Skeletal muscle satellite cell (primary cell): ENCODE measurements around the gene MAPK7.
"Not testable (repeated sequence)": the region's sequence is repeated elsewhere in the genome, so short reads cannot be mapped to it uniquely, and the experiment has no call there.

Experiments used
- H3K27me3 ChIP-seq: 2 replicates; pipeline ENCODE4 v1.7.0; 2013; ENCODE audit warnings: low read length; ENCODE audit not compliant: control insufficient read depth, insufficient read depth
- H3K36me3 ChIP-seq: 2 replicates; pipeline ENCODE4 v1.7.0; 2013; ENCODE audit warnings: mild to moderate bottlenecking, control low read depth, low read length; ENCODE audit not compliant: insufficient read depth
- H3K4me1 ChIP-seq: 2 replicates; pipeline ENCODE4 v1.7.0; 2013; ENCODE audit warnings: low read length; ENCODE audit not compliant: control insufficient read depth, insufficient read depth
- H3K4me2 ChIP-seq: 2 replicates; pipeline ENCODE4 v1.7.0; 2013; ENCODE audit warnings: mild to moderate bottlenecking, low read length
- H3K4me3 ChIP-seq: 2 replicates; pipeline ENCODE4 v1.7.0; 2013; ENCODE audit warnings: low read length
- H3K9ac ChIP-seq: 2 replicates; pipeline ENCODE4 v1.7.0; 2013; ENCODE audit warnings: mild to moderate bottlenecking, low read depth, low read length, moderate library complexity
- H3K9me3 ChIP-seq: replicated peaks from 2 replicates; pipeline ENCODE4 v1.7.0; 2013; ENCODE audit warnings: mild to moderate bottlenecking, control low read depth, low read length

Gene MAPK7

DNA sequence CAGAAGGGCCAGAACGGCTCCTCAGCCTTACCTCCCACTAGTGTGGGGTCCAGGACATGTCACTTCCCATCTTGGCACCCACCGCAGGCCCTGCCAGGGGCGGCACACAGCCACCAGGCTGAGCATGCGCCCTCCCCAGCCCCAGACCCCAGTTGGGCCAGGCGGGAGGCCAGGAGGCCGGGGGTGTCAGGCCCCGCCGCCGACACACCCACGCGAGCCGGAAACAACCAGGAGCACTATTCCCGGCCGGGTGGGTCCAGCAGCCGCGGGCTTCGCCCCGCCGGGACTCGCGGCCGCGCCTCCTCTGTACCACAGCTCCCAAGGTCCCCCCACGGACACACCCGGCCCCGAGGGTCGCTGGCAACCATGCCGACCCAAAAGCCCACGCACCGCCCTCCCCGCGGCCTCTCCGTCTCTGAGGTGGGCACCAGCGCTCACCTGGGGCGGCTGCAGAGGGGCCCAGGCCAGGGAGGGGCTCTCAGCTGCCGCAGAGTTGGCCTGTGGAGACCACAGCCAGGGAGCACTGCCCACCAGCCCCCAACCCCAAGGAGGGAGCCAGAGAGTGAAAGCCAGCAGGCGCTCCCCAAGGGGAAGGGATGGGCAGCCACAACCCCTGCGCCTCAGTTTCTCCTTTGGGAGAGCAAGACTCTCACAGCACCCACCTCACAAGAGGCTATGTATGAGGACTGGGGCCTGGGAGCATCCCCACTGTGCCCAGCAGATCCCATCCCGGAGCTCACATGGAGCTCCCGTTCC lies 33.8 kb upstream of the MAPK7 start:
- Histone ChIP-seq H3K4me2 (no peak overlapping the region), H3K9ac (no peak overlapping the region), H3K4me3 (no peak overlapping the region), H3K36me3 (no peaks in the 10 kb centered on the region), H3K9me3 (no peaks in the 10 kb centered on the region), H3K4me1 (peaks cover 37% of the 10 kb centered on the region), H3K27me3 (no peaks in the 10 kb centered on the region)

DNA sequence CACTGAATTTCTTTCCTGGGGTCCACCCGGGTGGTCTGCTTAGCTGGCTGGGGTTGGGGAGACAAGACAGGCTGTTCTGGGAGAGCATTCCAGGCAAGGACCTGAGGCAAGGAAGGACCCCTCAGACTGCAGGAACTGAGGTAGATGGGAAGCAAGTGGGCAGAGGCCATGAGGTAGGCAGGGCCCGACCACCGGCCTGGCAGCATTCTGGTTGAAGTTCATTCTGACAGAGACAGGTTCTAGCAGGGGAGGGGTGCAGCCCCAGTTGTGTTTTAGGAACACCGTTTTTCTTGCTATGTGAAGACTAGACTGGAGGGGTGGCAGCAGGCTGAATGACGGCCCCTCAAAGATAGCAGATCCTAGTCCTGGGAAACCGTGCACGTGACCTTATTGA lies 33.2 kb upstream of the MAPK7 start:
- H3K4me2 ChIP-seq = no peak overlapping the region

DNA sequence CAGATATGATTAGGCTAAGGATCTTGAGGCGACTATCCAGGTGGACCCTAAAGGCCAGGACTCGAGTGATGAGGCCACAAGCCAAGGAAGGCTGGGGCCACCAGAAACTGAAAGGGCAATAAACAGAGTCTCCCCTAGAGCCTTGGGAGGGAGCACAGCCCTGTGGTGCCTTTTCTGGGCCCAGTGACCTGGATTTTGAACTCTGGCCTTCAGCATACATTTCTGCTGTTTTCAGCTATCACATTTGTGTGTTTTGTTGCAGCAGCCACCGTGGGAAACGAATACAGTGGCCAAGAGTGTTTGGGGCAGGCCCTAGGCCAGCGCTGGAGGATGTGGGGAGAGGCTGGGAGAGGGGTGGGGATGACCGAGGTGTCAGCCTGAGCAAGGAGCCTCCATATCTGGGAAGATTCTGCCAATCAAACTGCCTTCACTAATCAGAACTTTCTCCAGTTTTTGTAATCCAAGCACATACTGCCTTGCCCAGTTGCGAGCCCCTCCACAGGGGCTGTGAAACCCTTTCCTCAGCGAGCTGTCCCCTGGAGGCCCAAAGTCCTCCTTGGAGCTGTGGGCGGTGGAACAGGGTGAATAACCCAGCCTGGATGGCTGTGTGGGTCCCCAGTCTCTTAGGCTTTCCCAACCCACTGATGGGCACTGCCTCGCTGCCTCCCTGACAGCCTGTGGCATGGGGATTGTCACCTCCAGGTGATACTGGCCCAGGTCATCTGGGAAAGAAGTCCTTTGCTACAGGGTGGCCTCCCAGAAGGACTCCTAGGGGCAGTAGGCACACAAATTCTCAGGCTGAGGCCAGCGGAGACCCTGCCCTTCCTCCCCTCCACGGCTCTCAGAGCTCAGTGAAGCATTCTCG lies 32.6 kb upstream of the MAPK7 start:
- Histone ChIP-seq H3K27me3 (no peaks in the 10 kb centered on the region), H3K4me2 (peak overlapping the region; percentile 55), H3K9me3 (no peaks in the 10 kb centered on the region), H3K4me3 (no peak overlapping the region), H3K4me1 (peaks cover 37% of the 10 kb centered on the region), H3K36me3 (no peaks in the 10 kb centered on the region), H3K9ac (peak overlapping the region; percentile 60)

More for the DNA sequence above, 33.2 kb upstream of the MAPK7 start:
- no peaks in the 10 kb centered on the region for H3K27me3 ChIP-seq
- no peaks in the 10 kb centered on the region for H3K9me3 ChIP-seq
- H3K4me1 ChIP-seq = peaks cover 37% of the 10 kb centered on the region
- no peaks in the 10 kb centered on the region for H3K36me3 ChIP-seq
- H3K4me3 ChIP-seq = no peak overlapping the region
- H3K9ac ChIP-seq = no peak overlapping the region

DNA sequence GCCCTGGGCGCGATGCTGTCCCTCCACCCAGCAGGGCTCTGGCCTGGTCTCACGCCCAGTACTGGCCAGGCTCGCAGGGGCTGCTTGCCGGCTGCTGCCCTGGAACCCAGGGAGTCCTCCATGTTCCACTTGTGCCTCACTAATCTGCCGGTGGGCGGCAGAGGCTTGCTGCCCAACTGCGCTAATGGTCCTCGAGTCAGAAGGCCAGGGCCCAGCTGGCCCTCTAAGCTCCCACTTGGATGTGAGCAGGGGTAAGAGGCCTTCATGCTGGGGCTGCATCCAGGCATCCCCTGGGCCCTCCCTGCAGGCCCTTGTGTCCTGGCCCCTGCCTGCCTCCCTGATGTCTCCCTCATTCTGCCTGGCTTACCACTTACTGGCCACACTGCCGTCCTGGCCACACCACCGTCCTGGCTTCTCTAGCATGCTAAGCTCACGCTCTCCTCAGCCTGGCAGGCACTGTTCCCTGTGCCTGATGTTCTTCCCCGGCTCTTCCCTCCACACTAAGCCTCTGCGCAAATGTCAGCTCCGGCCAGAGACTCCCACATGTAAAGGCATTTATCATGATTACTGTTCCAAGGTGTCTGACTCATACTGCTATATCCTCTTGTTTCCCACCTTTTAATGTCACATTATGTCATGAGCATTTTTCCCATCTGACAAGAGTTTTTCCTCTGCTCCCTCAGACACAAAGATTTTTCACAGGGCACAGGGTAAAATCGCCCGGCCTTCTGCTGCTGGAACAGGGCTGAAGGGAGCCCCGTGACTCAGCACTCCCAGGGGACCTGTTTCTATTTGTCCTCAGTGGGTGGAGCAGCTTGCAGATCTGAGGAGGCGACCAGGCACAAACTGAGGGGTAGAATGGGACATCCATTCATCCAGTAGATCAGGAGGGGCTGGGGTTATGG lies 31.7 kb upstream of the MAPK7 start:
- no peaks in the 10 kb centered on the region for H3K27me3 ChIP-seq
- H3K9me3 ChIP-seq = no peaks in the 10 kb centered on the region
- peaks cover 37% of the 10 kb centered on the region for H3K4me1 ChIP-seq
- H3K4me2 ChIP-seq = peak overlapping the region; percentile 55
- peak overlapping the region; percentile 3 for H3K4me3 ChIP-seq
- no peaks in the 10 kb centered on the region for H3K36me3 ChIP-seq
- H3K9ac ChIP-seq = peak overlapping the region; percentile 60

DNA sequence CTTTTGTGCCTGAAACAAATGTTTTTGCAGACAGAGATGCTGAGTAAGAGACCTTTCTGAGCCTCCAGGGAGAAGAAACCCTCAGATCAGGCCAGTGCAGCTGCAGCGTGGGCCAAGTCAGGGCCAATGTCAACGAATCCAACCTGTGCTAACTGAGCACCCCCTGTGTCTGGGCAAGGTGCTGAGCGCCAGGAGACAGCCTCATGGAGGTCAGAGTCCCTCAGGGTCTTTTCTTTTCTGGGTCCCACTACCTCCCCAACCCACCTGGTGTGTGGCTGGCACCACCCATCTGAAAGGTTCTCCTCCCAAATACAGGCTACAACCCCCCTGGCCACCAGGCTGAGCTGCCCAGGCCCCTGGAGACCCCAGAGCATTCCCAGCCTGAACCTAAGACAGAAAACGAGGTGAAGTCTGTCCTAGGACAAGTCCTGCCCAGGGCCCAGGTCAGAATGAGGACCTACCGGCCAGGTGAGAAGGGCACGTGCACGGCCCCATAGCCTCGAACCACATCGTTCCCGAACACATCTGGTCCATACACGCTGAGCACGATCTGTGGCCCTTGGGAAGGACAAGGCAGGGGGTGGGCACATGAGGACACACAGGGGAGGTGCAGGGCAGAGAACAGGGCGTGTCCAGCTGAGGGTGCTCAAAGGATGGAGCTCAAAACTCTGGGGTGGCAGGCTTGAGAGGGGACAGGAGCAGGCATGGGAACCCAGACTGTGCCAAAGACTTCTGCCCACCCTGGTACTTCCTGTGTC lies 30.8 kb upstream of the MAPK7 start:
- no peaks in the 10 kb centered on the region for H3K9me3 ChIP-seq
- H3K9ac ChIP-seq = peak overlapping the region; percentile 35
- H3K4me3 ChIP-seq = no peak overlapping the region
- no peaks in the 10 kb centered on the region for H3K36me3 ChIP-seq
- H3K27me3 ChIP-seq = no peaks in the 10 kb centered on the region
- peaks cover 30% of the 10 kb centered on the region for H3K4me1 ChIP-seq
- H3K4me2 ChIP-seq = peak overlapping the region; percentile 55

DNA sequence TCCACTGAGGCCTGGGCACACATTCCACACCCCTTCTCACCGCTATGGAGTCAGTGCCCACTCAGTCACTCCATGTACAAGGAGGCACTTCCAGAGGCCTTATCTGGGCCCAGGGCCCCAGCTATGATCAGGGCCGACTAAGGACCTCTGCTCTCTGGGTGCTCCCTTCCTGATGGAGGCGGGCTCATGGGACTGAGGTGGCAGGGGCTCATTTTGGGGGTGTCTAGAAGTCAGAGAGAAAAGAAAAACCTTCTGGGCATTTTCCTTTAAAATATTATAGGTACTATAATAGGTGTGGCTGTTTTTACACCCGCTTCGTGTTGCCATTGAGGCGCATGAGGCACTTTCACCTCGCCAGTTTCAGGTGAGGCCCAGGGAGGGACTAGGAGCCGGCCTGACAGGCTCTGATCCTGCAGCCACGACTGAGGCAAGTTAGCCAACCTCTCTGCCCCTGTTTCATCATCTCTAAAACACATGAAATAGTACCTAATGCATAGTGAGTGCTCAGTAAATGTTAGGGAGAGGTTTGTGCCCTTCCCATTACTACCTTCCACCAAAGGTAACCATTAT lies 30.1 kb upstream of the MAPK7 start:
- Histone ChIP-seq H3K4me2 (no peak overlapping the region), H3K9me3 (no peaks in the 10 kb centered on the region), H3K4me1 (peaks cover 32% of the 10 kb centered on the region), H3K27me3 (no peaks in the 10 kb centered on the region), H3K36me3 (no peaks in the 10 kb centered on the region), H3K9ac (no peak overlapping the region), H3K4me3 (no peak overlapping the region)

DNA sequence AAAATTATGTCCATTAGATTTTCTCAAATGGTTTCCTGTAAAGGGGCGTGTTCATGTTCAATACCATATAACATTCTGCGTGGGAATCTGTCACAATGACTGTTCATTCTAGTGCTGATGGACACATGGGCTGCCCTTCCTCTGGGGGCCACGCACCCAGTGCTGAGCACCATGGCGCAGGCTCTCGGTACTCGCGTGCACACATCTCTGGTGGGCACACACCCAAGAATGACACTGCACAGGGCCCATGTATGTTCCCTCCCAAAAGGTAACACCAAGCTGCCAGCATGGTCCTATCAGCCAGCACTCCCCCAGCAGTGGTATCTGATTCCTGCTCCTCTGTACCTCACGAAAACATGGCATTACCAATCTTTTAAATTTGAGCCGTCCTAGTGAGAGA lies 29.5 kb upstream of the MAPK7 start:
- Histone ChIP-seq H3K4me1 (peaks cover 36% of the 10 kb centered on the region), H3K4me2 (no peak overlapping the region), H3K4me3 (no peak overlapping the region), H3K36me3 (no peaks in the 10 kb centered on the region), H3K9me3 (no peaks in the 10 kb centered on the region), H3K9ac (no peak overlapping the region), H3K27me3 (no peaks in the 10 kb centered on the region)

DNA sequence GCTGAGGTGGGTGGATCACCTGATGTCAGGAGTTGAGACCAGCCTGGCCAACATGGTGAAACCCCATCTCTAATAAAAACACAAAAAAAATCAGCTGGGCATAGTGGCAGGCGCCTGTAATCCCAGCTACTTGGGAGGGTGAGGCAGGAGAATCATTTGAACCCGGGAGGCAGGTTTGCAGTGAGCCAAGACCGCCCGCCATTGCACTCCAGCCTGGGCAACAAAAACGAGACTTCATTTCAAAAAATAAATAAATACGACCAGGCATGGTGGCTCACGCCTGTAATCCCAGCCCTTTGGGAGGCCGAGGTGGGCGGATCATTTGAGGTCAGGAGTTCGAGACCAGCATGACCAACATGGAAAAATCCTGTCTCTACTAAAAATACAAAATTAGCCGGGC lies 24.9 kb upstream of the MAPK7 start:
- H3K27me3 ChIP-seq, H3K9me3 ChIP-seq, H3K4me3 ChIP-seq, H3K36me3 ChIP-seq, H3K9ac ChIP-seq, H3K4me2 ChIP-seq: not testable (repeated sequence)
- H3K4me1 ChIP-seq = peaks cover 15% of the 10 kb centered on the region

DNA sequence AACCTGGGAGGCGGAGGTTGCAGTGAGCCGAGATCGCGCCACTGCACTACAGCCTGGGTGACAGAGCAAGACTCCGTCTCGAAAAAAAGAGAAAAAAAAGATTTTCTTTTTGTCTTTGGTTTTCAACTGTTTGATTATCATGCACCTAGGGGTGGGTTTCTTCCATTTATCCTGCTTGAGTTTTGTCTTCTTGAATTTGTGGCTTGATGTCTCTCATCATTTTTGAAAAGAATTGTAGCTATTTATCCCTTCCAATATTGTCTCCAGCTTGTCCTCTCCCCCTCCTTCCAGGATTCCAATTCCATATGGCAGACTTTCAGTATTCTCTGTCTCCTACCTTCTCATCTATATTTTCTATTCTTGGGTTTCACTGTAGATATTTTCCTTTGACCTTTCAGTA lies 23.6 kb upstream of the MAPK7 start:
- H3K4me2 ChIP-seq = no peak overlapping the region
- H3K4me3 ChIP-seq = no peak overlapping the region
- no peak overlapping the region for H3K9ac ChIP-seq
- H3K27me3 ChIP-seq = no peaks in the 10 kb centered on the region
- no peaks in the 10 kb centered on the region for H3K36me3 ChIP-seq
- H3K4me1 ChIP-seq = peaks cover 15% of the 10 kb centered on the region
- no peaks in the 10 kb centered on the region for H3K9me3 ChIP-seq

DNA sequence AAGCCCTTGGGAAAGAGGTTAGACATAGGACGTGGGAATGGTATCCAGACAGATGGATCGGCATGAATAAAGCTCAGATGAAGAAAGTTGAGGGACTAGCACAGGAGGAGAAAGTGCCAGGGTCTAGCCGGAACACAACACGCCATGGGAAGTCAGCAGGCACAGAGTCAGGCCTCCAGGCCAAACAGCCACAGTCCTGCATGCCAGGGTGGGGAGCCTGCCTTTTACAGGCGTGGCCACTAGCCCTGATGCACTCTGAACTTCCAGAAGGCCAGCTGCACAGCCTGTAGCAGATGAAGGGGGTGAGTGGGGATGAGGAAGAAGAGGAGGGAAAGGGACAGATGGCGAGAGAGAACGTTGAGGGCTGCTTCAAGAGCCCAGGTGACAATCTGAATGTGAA lies 20.9 kb upstream of the MAPK7 start:
- no peak overlapping the region for H3K4me3 ChIP-seq
- no peaks in the 10 kb centered on the region for H3K27me3 ChIP-seq
- no peaks in the 10 kb centered on the region for H3K9me3 ChIP-seq
- peaks cover 21% of the 10 kb centered on the region for H3K4me1 ChIP-seq
- H3K4me2 ChIP-seq = no peak overlapping the region
- no peak overlapping the region for H3K9ac ChIP-seq
- no peaks in the 10 kb centered on the region for H3K36me3 ChIP-seq
